GM18867 (cell line): ENCODE data around the gene RPS28.
"Not testable (repeated sequence)": the region's sequence is repeated elsewhere in the genome, so short reads cannot be mapped to it uniquely, and the experiment has no call there.

Source experiments
- ATAC-seq: cut with Tn5 transposase; IDR thresholded peaks from one replicate; pipeline ENCODE4 v1.9.1; 2021; ENCODE audit warnings: mild to moderate bottlenecking, moderate library complexity; ENCODE audit not compliant: unreplicated experiment

Gene RPS28

DNA sequence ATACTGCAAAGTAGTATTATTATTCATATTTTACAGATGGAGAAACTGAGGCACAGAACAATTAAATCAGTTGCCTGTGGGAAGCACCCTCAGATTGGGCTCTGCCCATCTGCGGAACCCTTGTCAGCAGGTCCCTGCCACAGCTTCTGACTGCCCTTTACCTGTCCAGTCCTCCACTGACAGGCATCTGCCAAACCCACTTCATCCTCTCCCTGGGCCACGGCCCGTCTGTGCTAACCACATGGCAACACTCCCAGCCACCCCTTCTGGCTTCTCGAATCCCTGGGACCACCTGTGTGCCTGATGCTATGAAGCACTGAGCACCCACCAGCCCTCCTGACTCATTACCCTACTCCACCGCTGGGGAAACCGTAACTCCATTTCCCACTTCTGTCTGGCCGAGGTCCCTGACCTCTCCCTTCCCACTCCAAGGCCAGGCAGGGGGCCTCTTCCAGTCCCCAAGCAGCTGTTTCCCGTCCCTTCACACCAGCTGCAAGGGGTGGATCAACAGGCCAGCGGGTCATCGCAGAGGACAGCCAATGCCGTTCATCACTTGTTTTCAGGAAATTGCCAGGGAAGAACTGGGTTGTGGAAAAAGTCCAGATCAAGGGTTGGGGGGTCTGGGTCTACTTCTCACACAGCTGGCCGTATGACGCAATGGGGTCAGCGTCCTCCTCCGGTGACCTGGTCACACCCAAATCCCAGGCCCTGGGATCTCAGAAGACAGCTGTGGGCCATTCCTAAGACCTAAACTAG lies 19.2 kb downstream of the RPS28 start:
- no peak for ATAC-seq

GRCh38 chr19:8341504-8341903 lies 20.2 kb downstream of the RPS28 start:
- ATAC-seq: not testable (repeated sequence)

DNA sequence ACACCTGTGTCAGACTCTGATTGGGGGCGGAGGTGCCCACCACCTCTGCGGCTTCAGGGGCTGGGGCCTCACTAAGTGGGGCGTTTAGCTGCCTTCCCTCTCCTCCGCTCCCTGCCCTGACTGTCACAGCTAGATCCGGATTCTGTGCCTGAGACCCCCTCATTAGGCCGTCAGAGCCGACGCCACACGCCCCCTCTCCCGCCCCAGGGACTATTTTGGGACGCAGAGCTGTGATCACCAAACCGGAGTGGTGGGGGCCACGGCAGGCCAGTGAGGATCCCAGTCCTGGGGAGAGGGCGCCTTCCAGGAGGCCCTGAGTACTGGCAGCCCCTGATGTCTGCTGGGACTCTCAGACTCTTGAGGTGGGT lies 21.0 kb downstream of the RPS28 start:
- peak; percentile 10 for ATAC-seq

- peak; percentile 91 for ATAC-seq
Observed at GRCh38 chr19:8342684-8343482, 21.6 kb downstream of the RPS28 start, which contains the start of gene KANK3. KANK3 (minus strand) TSS chr19:8343262; CDS start chr19:8337828, 5,434 bp downstream.

GRCh38 chr19:8343483-8343844 lies 22.2 kb downstream of the RPS28 start:
- ATAC-seq: no peak

DNA sequence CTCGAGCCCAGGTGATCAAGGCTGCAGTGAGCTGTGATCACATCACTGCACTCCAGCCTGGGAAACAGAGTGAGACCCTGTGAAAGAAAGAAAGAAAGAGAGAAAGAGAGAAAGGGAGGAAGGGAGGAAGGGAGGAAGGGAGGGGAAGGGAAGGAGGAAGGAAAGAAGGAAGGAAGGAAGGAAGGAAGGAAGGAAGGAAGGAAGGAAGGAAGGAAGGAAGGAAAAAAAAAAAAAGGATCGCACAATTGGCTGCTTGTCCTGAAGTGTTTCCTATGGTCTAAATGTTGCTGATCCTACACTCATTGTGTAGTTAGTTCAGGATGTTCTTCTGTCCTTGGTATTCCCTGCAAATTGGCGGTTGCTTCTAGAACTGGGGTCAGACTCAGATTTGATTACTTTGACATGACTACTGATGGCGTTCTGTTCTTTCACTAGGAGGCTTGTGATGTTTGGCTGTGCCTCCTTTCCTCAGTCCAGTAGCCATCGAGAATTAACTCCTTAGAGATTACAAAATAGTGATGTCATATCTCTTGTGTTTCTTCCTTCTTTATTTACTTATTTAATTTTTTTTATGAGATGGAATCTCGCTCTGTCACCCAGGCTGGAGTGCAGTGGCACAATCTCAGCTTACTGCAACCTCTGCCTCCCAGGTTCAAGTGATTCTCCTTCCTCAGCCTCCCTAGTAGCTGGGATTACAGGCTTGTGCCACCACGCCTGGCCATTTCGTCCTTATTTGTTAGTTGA lies 28.5 kb downstream of the RPS28 start:
- not testable (repeated sequence) for ATAC-seq

DNA sequence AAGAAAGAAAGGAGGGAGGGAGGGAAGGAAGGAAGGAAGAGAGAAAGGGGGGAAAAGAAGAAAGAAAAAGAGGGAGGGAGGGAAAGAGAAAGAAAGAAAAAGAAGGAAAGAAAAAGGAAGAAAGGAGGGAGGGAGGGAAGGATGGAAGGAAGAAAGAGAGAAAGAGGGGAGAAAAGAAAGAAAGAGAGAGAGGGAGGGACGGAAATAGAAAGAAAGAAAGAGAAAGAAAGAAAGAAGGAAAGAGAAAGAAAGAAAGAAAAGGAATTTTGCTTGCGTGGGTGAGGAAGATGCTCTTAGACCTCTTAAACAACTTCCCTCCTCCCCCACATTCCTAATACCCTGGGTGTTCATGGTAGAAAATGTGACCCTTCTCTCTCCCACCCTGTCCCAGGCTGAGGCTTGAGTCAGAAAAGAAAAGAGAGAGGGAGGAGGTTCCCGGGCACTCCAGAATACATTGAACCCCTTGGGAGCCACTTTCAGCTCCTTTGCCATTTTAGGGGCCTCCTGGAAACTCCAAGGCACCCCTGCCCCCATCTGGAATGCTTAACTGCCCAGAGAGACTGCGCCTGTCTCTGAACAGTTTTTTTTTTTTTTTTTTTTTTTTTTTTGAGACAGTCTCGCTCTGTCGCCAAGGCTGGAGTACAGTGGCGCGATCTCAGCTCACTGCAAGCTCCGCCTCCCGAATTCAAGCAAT lies 31.0 kb downstream of the RPS28 start:
- no peak for ATAC-seq

GRCh38 chr19:8352845-8353244 lies 31.5 kb downstream of the RPS28 start:
- ATAC-seq: not testable (repeated sequence)

DNA sequence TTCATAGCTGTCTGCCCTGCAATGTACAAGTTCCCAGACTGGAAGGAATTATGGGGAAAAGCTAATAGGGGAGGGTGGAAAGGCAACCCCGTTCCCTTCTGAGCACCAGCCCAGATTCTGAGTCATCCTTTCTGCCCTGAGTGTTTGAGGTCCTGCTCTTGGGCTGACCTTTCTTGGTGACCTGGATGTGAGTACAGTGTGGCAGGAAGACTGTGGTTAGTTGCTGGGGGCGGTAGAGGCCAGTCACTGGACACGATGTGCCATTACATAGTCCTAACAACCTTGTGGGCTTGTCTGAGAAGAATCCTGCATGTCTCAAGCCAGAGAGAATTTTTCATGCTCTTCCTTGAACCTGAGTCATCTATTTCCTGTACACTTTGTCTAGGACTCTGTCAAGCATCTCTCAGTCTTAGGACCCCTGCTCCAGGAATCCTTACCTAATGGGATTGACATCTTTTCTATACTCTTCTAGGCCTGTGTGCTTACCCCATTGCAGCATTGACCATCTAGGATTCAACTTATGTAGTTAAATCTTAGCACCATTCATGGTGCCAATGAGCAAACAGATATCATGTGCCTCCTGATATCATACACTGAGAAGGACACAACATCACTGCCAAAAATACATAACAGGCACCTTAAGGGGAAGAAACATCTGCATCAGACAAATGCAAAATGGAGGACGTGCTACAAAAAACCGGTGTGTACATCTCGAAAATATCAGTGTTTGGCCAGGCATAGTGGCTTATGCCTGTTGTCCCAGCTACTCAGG lies 34.5 kb downstream of the RPS28 start:
- ATAC-seq: no peak

- ATAC-seq: no peak
Observed at GRCh38 chr19:8357007-8357521, 35.8 kb downstream of the RPS28 start.

DNA sequence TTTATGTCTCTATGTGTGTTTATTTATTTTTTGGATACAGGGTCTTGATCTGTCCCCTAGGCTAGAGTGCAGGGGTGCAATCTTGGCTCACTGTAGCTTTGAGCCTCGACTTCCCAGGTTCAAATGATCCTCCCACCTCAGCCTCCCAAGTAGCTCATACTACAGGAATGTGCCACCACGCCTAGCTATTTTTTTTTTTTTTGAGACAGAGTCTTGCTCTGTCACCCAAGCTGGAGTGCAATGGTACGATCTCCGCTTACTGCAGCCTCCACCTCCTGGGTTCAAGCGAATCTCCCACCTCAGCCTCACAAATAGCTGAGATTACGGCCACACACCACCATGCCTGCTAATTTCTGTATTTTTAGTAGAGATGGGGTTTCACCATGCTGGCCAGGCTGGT lies 37.7 kb downstream of the RPS28 start:
- no peak for ATAC-seq

GRCh38 chr19:8360196-8360595 lies 38.9 kb downstream of the RPS28 start:
- ATAC-seq: no peak

GRCh38 chr19:8361921-8362793 lies 40.9 kb downstream of the RPS28 start:
- ATAC-seq: no peak

DNA sequence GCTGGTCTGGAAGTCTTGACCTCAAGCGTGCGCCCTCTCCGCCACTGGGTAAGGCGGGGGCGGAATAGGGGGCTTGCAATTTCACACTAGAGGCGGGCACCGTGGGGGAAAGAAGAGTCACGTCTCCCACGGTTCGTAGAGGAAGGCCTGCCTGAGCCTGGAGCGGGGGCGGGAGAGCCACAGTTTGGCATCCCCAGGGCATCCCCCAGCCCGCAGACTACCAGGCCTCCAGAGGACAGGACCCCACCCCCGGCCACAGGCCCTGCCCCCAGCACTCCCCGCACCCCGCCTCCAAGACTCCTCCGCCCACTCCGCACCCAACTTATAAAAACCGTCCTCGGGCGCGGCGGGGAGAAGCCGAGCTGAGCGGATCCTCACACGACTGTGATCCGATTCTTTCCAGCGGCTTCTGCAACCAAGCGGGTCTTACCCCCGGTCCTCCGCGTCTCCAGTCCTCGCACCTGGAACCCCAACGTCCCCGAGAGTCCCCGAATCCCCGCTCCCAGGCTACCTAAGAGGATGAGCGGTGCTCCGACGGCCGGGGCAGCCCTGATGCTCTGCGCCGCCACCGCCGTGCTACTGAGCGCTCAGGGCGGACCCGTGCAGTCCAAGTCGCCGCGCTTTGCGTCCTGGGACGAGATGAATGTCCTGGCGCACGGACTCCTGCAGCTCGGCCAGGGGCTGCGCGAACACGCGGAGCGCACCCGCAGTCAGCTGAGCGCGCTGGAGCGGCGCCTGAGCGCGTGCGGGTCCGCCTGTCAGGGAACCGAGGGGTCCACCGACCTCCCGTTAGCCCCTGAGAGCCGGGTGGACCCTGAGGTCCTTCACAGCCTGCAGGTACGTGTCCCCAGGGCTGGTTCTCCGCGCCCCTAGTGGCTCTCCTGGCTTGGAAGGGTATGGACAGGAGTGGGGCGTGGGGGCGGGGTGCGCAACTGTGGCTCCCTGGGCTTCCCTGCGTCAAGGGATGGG lies 42.8 kb downstream of the RPS28 start, which contains the start of gene ANGPTL4:
ANGPTL4 (plus strand) TSS at position 353 of the 969 bp plus-strand sequence; CDS start at position 520, 167 bp downstream.
- no peak for ATAC-seq

GRCh38 chr19:8366121-8366581 lies 44.9 kb downstream of the RPS28 start:
- ATAC-seq: no peak

DNA sequence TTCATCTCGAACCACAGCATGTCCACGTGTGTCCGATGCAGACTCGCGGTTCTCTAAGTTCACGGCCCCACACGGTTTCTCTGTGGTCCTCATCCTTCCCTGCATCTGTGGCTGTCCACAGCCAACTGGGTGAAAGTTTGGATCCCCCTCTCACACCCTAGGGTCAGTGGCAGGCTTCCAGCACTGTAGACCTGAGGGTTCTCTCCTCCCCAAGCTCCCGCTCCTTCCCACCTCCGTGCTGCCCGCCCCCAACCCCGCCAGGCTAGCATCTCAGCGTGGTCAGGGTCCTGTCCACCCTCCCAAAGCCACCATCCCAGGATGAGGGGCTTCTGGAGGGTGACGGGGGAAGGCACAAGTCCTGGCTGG lies 45.6 kb downstream of the RPS28 start:
- ATAC-seq: no peak

DNA sequence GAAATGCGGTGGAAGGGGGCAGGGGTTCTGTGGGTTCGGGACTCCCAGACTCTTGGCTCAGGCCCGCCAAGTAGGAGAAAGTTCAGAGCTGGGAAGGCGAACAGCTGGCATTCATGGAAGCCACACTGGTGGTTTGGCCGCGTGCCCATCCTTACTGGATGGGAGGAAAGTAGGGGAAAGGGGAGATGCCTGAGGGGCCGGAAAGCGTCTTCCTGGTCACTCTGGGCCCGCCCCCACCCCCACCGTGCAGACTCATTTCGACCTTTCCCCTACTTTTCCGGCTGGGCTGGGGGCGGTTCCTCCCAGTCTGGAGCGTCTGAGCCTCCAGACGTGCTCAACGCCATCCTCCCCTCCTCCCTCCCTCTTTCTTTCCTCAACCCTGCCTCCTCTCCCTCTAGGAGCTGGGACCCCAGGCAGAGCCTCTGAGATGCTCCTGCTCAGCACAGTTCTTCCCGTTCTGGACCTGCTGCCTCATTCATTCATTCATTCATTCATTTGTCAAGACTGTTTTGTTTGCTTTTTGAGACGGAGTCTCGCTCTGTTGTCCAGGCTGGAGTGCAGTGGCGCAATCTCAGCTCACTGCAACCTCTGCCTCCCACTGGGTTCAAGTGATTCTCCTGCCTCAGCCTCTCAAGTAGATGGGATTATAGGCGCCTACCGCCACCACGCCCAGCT lies 46.2 kb downstream of the RPS28 start:
- ATAC-seq: no peak
